OCI-LY7 (cell line): Measurements from ENCODE around the gene CSTPP1. TPM values are rescaled to one million over a fixed set of nuclear protein-coding genes. Genes with fewer than 3 reads are reported as not detected.
"Not testable (repeated sequence)": the region's sequence is repeated elsewhere in the genome, so short reads cannot be mapped to it uniquely, and the experiment has no call there.

ENCODE experiments used
- BruUV-seq: library from RNA; stranded (reverse); fragments of 400-500 nt; replicated peaks from 2 replicates; lab custom pipeline; 2021; lab: Mats Ljungman, UMichigan
- CTCF ChIA-PET: fragments of 300-600 bp; sonication (Branson Sonifier 250); formaldehyde crosslinking; loops from one replicate; lab custom pipeline; 2022; ENCODE audit warnings: antibody characterized with exemption; ENCODE audit not compliant: unreplicated experiment; lab: Charles Lee
- POLR2A ChIA-PET: fragments of 300-600 bp; sonication (Branson Sonifier 250); formaldehyde crosslinking; loops from one replicate; lab custom pipeline; 2022; ENCODE audit warnings: antibody characterized with exemption; lab: Charles Lee
- DNase-seq: peaks from one replicate; pipeline ENCODE4 v3.0.0-alpha.2; 2015; ENCODE audit warnings: low spot score
- H2AFZ ChIP-seq: fragments of 200-600 bp; sonication (generic), shearing (Covaris generic); 2 replicates; pipeline ENCODE4 v1.6.1; 2014; ENCODE audit warnings: mild to moderate bottlenecking, antibody characterized with exemption, low read length, moderate library complexity
- H3K27ac ChIP-seq: fragments of 200-600 bp; sonication (generic); 2 replicates; pipeline ENCODE4 v1.5.1; 2014; ENCODE audit warnings: mixed run types, low read depth, mild to moderate bottlenecking, moderate library complexity, low read length, inconsistent platforms; ENCODE audit not compliant: poor library complexity, severe bottlenecking
- H3K36me3 ChIP-seq: fragments of 200-600 bp; sonication (generic); 2 replicates; pipeline ENCODE4 v1.6.1; 2014; ENCODE audit warnings: mild to moderate bottlenecking, antibody characterized with exemption, low read length, moderate library complexity, mixed read lengths; ENCODE audit not compliant: insufficient read depth
- H3K4me1 ChIP-seq: fragments of 200-600 bp; sonication (generic); 2 replicates; pipeline ENCODE4 v1.5.1; 2014; ENCODE audit warnings: mild to moderate bottlenecking, low read length; ENCODE audit not compliant: insufficient read depth, poor library complexity, severe bottlenecking
- H3K4me2 ChIP-seq: fragments of 200-600 bp; sonication (generic); 2 replicates; pipeline ENCODE4 v1.6.1; 2014; ENCODE audit warnings: mild to moderate bottlenecking, low read length
- H3K4me3 ChIP-seq: fragments of 200-600 bp; sonication (generic); 2 replicates; pipeline ENCODE4 v1.5.1; 2014; ENCODE audit warnings: mild to moderate bottlenecking, low read depth, low read length; ENCODE audit not compliant: poor library complexity, severe bottlenecking
- H3K79me2 ChIP-seq: fragments of 200-600 bp; sonication (generic); 2 replicates; pipeline ENCODE4 v1.6.1; 2016; ENCODE audit warnings: low read depth, mild to moderate bottlenecking, low read length, moderate library complexity, mixed read lengths; ENCODE audit not compliant: insufficient read depth
- H3K9me2 ChIP-seq: fragments of 200-600 bp; sonication (generic); 2 replicates; pipeline ENCODE4 v1.6.1; 2016; ENCODE audit warnings: mild to moderate bottlenecking, low read length, mixed read lengths; ENCODE audit not compliant: insufficient read depth
- H3K9me3 ChIP-seq: fragments of 200-600 bp; sonication (generic); 2 replicates; pipeline ENCODE4 v1.6.1; 2014; ENCODE audit warnings: mild to moderate bottlenecking, mixed run types, low read length, mixed read lengths
- H4K20me1 ChIP-seq: fragments of 200-600 bp; sonication (generic); 2 replicates; pipeline ENCODE4 v1.6.1; 2014; ENCODE audit warnings: mild to moderate bottlenecking, antibody characterized with exemption, low read length, moderate library complexity, mixed read lengths; ENCODE audit not compliant: insufficient read depth
- EZH2phosphoT487 ChIP-seq: fragments of 200-600 bp; sonication (generic); IDR thresholded peaks from 2 replicates; pipeline ENCODE4 v1.6.1; 2018; ENCODE audit warnings: low read depth, borderline replicate concordance, mild to moderate bottlenecking, mixed run types, antibody characterized with exemption, low read length, moderate library complexity, mixed read lengths
- intact Hi-C: fragments of 100-400 bp; cut with micrococcal nuclease; formaldehyde crosslinking; loops from one replicate; pipeline ENCODE4 v1.10.0; 2022; ENCODE audit not compliant: unreplicated experiment
- total RNA-seq, 2 experiments: library from RNA; depleted of rRNA in 1 of 2; stranded (reverse); fragments of >200 nt in 1 of 2; shearing (Covaris generic) in 1 of 2; gene quantifications; 2 replicates each; pipeline ENCODE4 v1.2.3, GENCODE V29; 2014 to 2022
- TF ChIP-seq, protein P1 (sequence below): fragments of 200-600 bp; sonication (generic); conservative IDR thresholded peaks from 2 replicates; pipeline ENCODE4 v1.5.1; 2014; ENCODE audit warnings: mild to moderate bottlenecking, antibody characterized with exemption, low read length, moderate library complexity, mixed read lengths

Gene CSTPP1
- total RNA-seq, 2 experiments from 2014 or later, result 39.6 to 43.1 TPM

GRCh38 chr11:47098223-47098622, 161.7 kb downstream of the CSTPP1 start:
- H3K9me3 ChIP-seq, BruUV-seq, H3K4me2 ChIP-seq, H3K27ac ChIP-seq, H3K79me2 ChIP-seq, DNase-seq, H3K4me3 ChIP-seq, CTCF ChIA-PET, H4K20me1 ChIP-seq, H3K9me2 ChIP-seq, H2AFZ ChIP-seq, intact Hi-C loops: not testable (repeated sequence)
- Histone ChIP-seq H3K4me1 (peaks cover 21% of the 10 kb centered on the region), H3K36me3 (peaks cover 27% of the 10 kb centered on the region)
- POLR2A ChIA-PET, result interaction anchor here (0.8 kb wide), 1 partner anchor 96 kb away, joined by 4 read pairs; no protein-coding TSS in a partner anchor

- DNase-seq, result no peak
- intact Hi-C loops, result no loop called here
- Histone ChIP-seq H3K4me1 (peaks cover 32% of the 10 kb centered on the region), H3K36me3 (peaks cover 27% of the 10 kb centered on the region), H3K79me2 (peaks cover 2% of the 10 kb centered on the region; the same call in 1 of the 2 replicates), H3K27ac (no peak overlapping the region), H3K4me3 (no peak overlapping the region), H4K20me1 (no peaks in the 10 kb centered on the region), H3K9me2 (no peaks in the 10 kb centered on the region), H3K4me2 (no peak overlapping the region), H3K9me3 (0 out of 2 replicates have a peak, but pooled peaks cover 5% of the 10 kb centered on the region), H2AFZ (no peak overlapping the region)
- no TSS peak for BruUV-seq
- ChIA-PET POLR2A (no interaction called here), CTCF (no interaction called here)
- no peak for TF ChIP-seq EZH2phosphoT487
- TF ChIP-seq, protein P1, sequence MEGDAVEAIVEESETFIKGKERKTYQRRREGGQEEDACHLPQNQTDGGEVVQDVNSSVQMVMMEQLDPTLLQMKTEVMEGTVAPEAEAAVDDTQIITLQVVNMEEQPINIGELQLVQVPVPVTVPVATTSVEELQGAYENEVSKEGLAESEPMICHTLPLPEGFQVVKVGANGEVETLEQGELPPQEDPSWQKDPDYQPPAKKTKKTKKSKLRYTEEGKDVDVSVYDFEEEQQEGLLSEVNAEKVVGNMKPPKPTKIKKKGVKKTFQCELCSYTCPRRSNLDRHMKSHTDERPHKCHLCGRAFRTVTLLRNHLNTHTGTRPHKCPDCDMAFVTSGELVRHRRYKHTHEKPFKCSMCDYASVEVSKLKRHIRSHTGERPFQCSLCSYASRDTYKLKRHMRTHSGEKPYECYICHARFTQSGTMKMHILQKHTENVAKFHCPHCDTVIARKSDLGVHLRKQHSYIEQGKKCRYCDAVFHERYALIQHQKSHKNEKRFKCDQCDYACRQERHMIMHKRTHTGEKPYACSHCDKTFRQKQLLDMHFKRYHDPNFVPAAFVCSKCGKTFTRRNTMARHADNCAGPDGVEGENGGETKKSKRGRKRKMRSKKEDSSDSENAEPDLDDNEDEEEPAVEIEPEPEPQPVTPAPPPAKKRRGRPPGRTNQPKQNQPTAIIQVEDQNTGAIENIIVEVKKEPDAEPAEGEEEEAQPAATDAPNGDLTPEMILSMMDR, result no peak
Observed at GRCh38 chr11:47099214-47099917, 162.8 kb downstream of the CSTPP1 start.

- H3K27ac ChIP-seq, result no peak overlapping the region
- intact Hi-C loops, result no loop called here
- no peak overlapping the region for H3K4me3 ChIP-seq
- no TSS peak for BruUV-seq
- no peaks in the 10 kb centered on the region for H4K20me1 ChIP-seq
- no peak overlapping the region for H3K4me2 ChIP-seq
- peaks cover 7% of the 10 kb centered on the region; the same call in 1 of the 2 replicates for H3K79me2 ChIP-seq
- CTCF ChIA-PET, result no interaction called here
- no peak for TF ChIP-seq EZH2phosphoT487
- TF ChIP-seq, protein P1, result no peak
- POLR2A ChIA-PET, result no interaction called here
- no peak overlapping the region for H2AFZ ChIP-seq
- 0 out of 2 replicates have a peak, but pooled peaks cover 5% of the 10 kb centered on the region for H3K9me3 ChIP-seq
- H3K9me2 ChIP-seq, result no peaks in the 10 kb centered on the region
- peaks cover 38% of the 10 kb centered on the region for H3K4me1 ChIP-seq
- H3K36me3 ChIP-seq, result peaks cover 27% of the 10 kb centered on the region
- no peak for DNase-seq
Observed at GRCh38 chr11:47099918-47100315, 163.4 kb downstream of the CSTPP1 start.
